Neural progenitor cell (in vitro differentiated cells): ENCODE results near the gene CHST8. TPM values are rescaled to one million over a fixed set of nuclear protein-coding genes. Genes with fewer than 3 reads are reported as not detected.

Experiments used
- DNase-seq: peaks from one replicate; pipeline ENCODE4 v3.0.0-alpha.2; 2016; ENCODE audit warnings: low spot score
- H2AFZ ChIP-seq: fragments of 200-600 bp; sonication (generic); replicated peaks from 2 replicates; pipeline ENCODE4 v1.6.1; 2016; ENCODE audit warnings: antibody characterized with exemption
- H3F3A ChIP-seq: fragments of 200-600 bp; sonication (generic); 2 replicates; pipeline ENCODE4 v1.6.1; 2016; ENCODE audit warnings: antibody characterized with exemption, low read depth
- H3K27ac ChIP-seq: fragments of 200-600 bp; sonication (generic); 2 replicates; pipeline ENCODE4 v1.5.1; 2016; ENCODE audit warnings: mild to moderate bottlenecking
- H3K27me3 ChIP-seq: fragments of 200-600 bp; sonication (generic); 2 replicates; pipeline ENCODE4 v1.6.1; 2016; ENCODE audit warnings: mild to moderate bottlenecking, moderate library complexity
- H3K36me3 ChIP-seq: fragments of 200-600 bp; sonication (generic); 2 replicates; pipeline ENCODE4 v1.5.1; 2016
- H3K4me1 ChIP-seq: fragments of 200-600 bp; sonication (generic); 2 replicates; pipeline ENCODE4 v1.6.1; 2016; ENCODE audit warnings: mixed run types
- H3K4me2 ChIP-seq: fragments of 200-600 bp; sonication (generic); 2 replicates; pipeline ENCODE4 v1.6.1; 2016
- H3K4me3 ChIP-seq: fragments of 200-600 bp; sonication (generic); 2 replicates; pipeline ENCODE4 v1.5.1; 2016
- H3K79me2 ChIP-seq: fragments of 200-600 bp; sonication (generic); 2 replicates; pipeline ENCODE4 v1.6.1; 2016; ENCODE audit warnings: low read depth
- H3K9ac ChIP-seq: fragments of 200-600 bp; sonication (generic); 2 replicates; pipeline ENCODE4 v1.6.1; 2016
- H3K9me3 ChIP-seq: fragments of 200-600 bp; sonication (generic); 2 replicates; pipeline ENCODE4 v1.5.1; 2016; ENCODE audit warnings: low read depth
- H4K20me1 ChIP-seq: fragments of 200-600 bp; sonication (generic); 2 replicates; pipeline ENCODE4 v1.6.1; 2016; ENCODE audit warnings: low read depth
- H3K27ac Mint-ChIP-seq: 3 replicates; pipeline ENCODE4 v1.8.0; 2021; ENCODE audit warnings: mixed read lengths
- H3K27me3 Mint-ChIP-seq: 2 replicates; pipeline ENCODE4 v1.8.0; 2022; ENCODE audit warnings: low read depth, mild to moderate bottlenecking, inconsistent platforms, moderate library complexity, mixed read lengths; ENCODE audit not compliant: insufficient read depth
- H3K36me3 Mint-ChIP-seq: 3 replicates; pipeline ENCODE4 v1.8.0; 2021; ENCODE audit warnings: mixed read lengths
- H3K4me1 Mint-ChIP-seq: 3 replicates; pipeline ENCODE4 v1.8.0; 2021; ENCODE audit warnings: mixed read lengths
- H3K4me3 Mint-ChIP-seq: 3 replicates; pipeline ENCODE4 v1.8.0; 2021; ENCODE audit warnings: mild to moderate bottlenecking, moderate library complexity, mixed read lengths
- H3K9me3 Mint-ChIP-seq: 3 replicates; pipeline ENCODE4 v1.8.0; 2020; ENCODE audit warnings: mixed read lengths
- EZH2 ChIP-seq: fragments of 200-600 bp; sonication (generic); IDR thresholded peaks from 2 replicates; pipeline ENCODE4 v1.6.1; 2017; ENCODE audit warnings: antibody characterized with exemption, mild to moderate bottlenecking, moderate library complexity
- EZH2phosphoT487 ChIP-seq: fragments of 200-600 bp; sonication (generic); IDR thresholded peaks from 2 replicates; pipeline ENCODE4 v1.6.1; 2017; ENCODE audit warnings: antibody characterized with exemption
- total RNA-seq: library from RNA; depleted of rRNA; stranded (reverse); fragments of >200 nt; gene quantifications from 2 replicates; pipeline ENCODE4 v1.2.3, GENCODE V29; 2015; ENCODE audit warnings: low replicate concordance
- TF ChIP-seq, protein P1 (sequence below): fragments of 200-600 bp; sonication (generic); IDR thresholded peaks from 2 replicates; pipeline ENCODE4 v1.5.1; 2017; ENCODE audit warnings: antibody characterized with exemption, mild to moderate bottlenecking

The CHST8 gene
- total RNA-seq, 1 donor from 2014 or later = 0.92 TPM

DNA sequence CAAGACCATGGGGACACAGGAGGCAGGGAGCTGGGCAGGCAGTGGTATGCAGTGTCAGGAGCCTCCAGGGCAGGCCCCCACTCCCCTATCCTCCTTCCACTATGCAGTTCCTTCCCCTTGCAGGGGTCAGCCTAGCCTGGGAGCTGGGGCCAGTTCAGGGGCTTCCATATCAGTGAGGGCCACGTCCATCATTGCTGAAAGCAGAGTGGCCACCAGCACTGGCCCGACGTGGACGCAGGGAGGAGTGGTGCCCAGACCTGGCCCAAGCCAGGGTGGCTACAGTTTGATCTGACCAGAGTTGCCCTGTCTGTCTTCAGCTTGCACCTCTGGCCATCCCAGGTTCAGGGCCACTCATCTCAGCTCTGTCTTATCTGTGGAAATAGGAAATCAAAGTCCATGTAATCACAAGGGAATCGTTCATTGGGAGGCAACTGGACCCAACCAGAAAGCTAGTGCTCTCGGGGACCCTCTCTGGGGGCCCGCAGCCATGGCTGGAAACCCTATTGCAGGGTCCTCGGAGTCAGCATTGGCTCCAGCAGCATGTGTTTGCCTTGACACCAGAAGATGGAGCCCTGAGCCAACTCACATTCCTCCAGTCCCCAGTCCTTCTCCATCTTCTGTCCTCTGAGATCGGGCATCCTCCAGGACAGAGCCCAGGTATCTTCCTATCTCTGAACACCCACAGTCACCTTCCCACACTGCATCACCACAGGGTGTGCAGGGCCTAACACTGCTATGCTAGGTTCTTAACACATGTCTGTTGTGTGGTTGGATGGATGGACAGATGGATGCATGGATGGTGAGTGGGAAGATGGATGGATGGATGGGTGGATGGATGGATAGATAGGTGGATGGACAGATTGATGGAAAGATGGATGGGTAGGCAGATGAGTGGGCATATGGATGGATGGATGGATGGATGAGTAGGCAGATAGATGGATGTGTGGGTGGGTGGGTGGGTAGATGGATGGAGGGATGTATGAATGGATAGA lies 99.2 kb downstream of the CHST8 start:
- DNase-seq = peak; percentile 49
- no peaks in the 10 kb centered on the region for H3K36me3 Mint-ChIP-seq
- no peak overlapping the region for H2AFZ ChIP-seq
- H3K9ac ChIP-seq = no peak overlapping the region
- no peaks in the 10 kb centered on the region for H4K20me1 ChIP-seq
- H3K36me3 ChIP-seq = no peaks in the 10 kb centered on the region
- no peak overlapping the region for H3K27ac Mint-ChIP-seq
- no peaks in the 10 kb centered on the region for H3K4me1 ChIP-seq
- H3F3A ChIP-seq = no peaks in the 10 kb centered on the region
- no peaks in the 10 kb centered on the region for H3K9me3 ChIP-seq
- no peaks in the 10 kb centered on the region for H3K79me2 ChIP-seq
- TF ChIP-seq, protein P1, sequence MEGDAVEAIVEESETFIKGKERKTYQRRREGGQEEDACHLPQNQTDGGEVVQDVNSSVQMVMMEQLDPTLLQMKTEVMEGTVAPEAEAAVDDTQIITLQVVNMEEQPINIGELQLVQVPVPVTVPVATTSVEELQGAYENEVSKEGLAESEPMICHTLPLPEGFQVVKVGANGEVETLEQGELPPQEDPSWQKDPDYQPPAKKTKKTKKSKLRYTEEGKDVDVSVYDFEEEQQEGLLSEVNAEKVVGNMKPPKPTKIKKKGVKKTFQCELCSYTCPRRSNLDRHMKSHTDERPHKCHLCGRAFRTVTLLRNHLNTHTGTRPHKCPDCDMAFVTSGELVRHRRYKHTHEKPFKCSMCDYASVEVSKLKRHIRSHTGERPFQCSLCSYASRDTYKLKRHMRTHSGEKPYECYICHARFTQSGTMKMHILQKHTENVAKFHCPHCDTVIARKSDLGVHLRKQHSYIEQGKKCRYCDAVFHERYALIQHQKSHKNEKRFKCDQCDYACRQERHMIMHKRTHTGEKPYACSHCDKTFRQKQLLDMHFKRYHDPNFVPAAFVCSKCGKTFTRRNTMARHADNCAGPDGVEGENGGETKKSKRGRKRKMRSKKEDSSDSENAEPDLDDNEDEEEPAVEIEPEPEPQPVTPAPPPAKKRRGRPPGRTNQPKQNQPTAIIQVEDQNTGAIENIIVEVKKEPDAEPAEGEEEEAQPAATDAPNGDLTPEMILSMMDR = peak; percentile 46
- no peak for TF ChIP-seq EZH2
- TF ChIP-seq EZH2phosphoT487 = no peak
- no peak overlapping the region for H3K4me3 ChIP-seq
- no peaks in the 10 kb centered on the region for H3K27me3 ChIP-seq
- peaks cover 4% of the 10 kb centered on the region for H3K4me1 Mint-ChIP-seq
- peaks cover 10% of the 10 kb centered on the region for H3K27me3 Mint-ChIP-seq
- H3K4me2 ChIP-seq = no peak overlapping the region
- H3K4me3 Mint-ChIP-seq = no peak overlapping the region
- no peaks in the 10 kb centered on the region for H3K9me3 Mint-ChIP-seq
- no peak overlapping the region for H3K27ac ChIP-seq

DNA sequence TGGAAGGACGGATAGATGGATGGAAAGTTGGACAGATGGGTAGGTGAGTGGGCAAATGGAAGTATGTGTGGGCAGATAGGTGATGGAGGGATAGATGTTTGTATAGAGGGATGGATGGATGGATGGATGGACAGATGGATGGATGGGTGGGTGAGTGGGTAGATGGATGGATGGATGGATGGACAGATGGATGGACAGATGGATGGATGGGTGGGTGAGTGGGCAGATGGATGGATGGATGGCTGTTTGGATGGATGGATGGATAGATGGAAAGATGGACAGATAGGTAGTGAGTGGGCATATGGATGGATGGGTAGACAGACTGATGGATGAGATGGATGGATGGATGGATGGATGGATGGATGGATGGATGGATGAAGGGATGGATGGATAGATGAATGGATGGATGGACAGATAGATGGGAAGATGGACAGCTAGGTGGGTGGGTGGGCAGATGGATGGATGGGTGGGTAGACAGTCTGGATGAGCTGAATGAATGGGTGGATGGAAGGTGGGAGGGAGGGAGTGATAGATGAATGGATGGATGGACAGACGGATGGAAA lies 100.1 kb downstream of the CHST8 start:
- Histone ChIP-seq H3K27me3 (no peaks in the 10 kb centered on the region), H3K36me3 (no peaks in the 10 kb centered on the region), H3K9ac (no peak overlapping the region), H3K4me2 (no peak overlapping the region), H3K9me3 (no peaks in the 10 kb centered on the region), H4K20me1 (no peaks in the 10 kb centered on the region), H3K4me1 (no peaks in the 10 kb centered on the region), H3F3A (no peaks in the 10 kb centered on the region), H2AFZ (no peak overlapping the region), H3K79me2 (no peaks in the 10 kb centered on the region), H3K27ac (no peak overlapping the region), H3K4me3 (no peak overlapping the region)
- TF ChIP-seq, protein P1 = no peak
- DNase-seq = no peak
- peaks cover 10% of the 10 kb centered on the region for H3K27me3 Mint-ChIP-seq
- no peaks in the 10 kb centered on the region for H3K36me3 Mint-ChIP-seq
- no peaks in the 10 kb centered on the region for H3K9me3 Mint-ChIP-seq
- no peak overlapping the region for H3K4me3 Mint-ChIP-seq
- peaks cover 4% of the 10 kb centered on the region for H3K4me1 Mint-ChIP-seq
- H3K27ac Mint-ChIP-seq = no peak overlapping the region

DNA sequence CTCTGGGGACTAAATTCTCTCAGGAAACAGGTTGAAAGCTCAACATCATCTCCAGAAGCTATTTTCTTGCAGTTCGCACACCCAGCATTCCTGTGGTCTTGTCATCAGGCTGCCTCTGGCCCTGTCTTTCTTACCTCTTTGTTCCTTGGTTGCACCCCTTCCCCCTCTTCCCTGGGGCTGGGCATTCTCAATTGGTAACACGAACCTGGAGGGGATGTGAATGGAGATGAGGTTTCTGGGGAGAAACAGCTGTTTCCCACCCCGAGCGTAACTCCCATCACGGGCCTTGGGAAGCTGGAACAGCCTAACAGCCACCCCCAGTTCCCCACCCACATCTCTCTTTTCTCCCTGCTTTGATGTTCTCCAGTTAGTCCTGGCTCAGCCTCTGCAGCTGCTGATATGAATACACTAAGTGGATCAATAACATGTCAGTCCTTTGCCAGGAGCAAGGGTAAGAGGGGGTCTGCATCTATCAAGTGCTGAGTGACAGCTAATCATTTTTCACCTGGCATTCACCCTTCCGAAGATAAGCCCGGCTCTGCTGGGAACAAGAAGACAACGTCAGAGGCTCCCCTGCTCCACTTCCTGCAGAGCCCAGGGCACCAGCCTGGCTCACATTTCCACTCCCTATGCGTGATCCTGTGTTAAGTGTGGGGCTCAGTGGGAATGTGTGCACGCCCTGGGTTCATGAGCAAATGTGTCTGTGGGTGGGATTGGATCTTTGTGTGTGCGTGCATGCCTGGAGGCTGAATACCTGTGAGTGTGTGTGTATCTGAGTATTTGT lies 100.9 kb downstream of the CHST8 start:
- H3K27me3 Mint-ChIP-seq = peaks cover 13% of the 10 kb centered on the region
- Histone ChIP-seq H3K36me3 (no peaks in the 10 kb centered on the region), H3K4me3 (no peak overlapping the region), H3K4me1 (no peaks in the 10 kb centered on the region), H3K9me3 (no peaks in the 10 kb centered on the region), H2AFZ (no peak overlapping the region), H3K4me2 (no peak overlapping the region), H3K79me2 (no peaks in the 10 kb centered on the region), H4K20me1 (no peaks in the 10 kb centered on the region), H3K27ac (no peak overlapping the region), H3F3A (no peaks in the 10 kb centered on the region), H3K9ac (no peak overlapping the region), H3K27me3 (no peaks in the 10 kb centered on the region)
- H3K9me3 Mint-ChIP-seq = no peaks in the 10 kb centered on the region
- H3K4me1 Mint-ChIP-seq = peaks cover 4% of the 10 kb centered on the region
- TF ChIP-seq EZH2phosphoT487 (no peak), EZH2 (no peak)
- TF ChIP-seq, protein P1 = no peak
- H3K27ac Mint-ChIP-seq = no peak overlapping the region
- DNase-seq = no peak
- no peaks in the 10 kb centered on the region for H3K36me3 Mint-ChIP-seq
- no peak overlapping the region for H3K4me3 Mint-ChIP-seq
